ENCODE measurements around the gene PDXP.
"Not testable (repeated sequence)": the region's sequence is repeated elsewhere in the genome, so short reads cannot be mapped to it uniquely, and the experiment has no call there.

Gene PDXP, protein sequence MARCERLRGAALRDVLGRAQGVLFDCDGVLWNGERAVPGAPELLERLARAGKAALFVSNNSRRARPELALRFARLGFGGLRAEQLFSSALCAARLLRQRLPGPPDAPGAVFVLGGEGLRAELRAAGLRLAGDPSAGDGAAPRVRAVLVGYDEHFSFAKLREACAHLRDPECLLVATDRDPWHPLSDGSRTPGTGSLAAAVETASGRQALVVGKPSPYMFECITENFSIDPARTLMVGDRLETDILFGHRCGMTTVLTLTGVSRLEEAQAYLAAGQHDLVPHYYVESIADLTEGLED

DNA sequence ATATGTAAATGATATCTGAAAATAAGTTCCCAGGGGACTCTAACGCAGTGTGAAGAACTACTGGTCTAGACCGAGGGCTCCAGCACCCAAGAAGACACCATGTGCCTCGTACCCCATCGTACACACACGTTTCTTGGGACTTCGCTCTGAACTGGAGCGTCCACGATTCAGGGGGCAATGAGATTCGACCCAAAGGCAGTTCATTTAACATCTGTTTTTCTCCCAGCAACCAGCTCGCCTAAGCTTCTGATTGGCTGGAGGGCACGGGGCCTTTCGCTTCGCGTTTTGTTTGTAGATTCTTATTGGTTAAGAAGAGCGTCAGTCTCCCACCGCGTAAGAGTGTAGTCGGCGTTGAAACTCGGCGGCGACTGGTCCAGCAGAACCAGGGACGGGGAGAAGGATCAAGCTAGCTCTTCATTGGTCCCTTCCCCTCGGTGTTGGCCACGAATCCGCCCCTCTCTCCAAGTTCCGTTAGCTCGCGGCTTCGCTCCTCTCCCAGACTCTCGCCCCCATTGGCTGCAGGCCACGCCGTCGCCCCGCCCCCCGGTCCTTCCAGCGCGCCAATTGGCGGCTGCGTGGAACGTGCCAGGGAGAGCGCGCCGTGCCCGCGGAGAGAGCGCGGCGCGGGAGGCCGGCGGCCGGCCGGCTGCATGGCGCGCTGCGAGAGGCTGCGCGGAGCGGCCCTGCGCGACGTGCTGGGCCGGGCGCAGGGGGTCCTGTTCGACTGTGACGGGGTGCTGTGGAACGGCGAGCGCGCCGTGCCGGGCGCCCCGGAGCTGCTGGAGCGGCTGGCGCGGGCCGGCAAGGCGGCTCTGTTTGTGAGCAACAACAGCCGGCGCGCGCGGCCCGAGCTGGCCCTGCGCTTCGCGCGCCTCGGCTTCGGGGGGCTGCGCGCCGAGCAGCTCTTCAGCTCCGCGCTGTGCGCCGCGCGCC is at the start of gene PDXP:
TSS of gene PDXP (plus strand) at position 591 of the 933 bp plus-strand sequence. CDS start at position 651, 60 bp downstream.
- H3K4me1 ChIP-seq (ENCODE audit: control insufficient read depth in 1 of 2, insufficient read depth in 2 of 2, low read length in 2 of 2) = peaks cover 32 to 33% of the 10 kb centered on the region in 2 donors
- no peaks in the 10 kb centered on the region for H3K27me3 ChIP-seq (ENCODE audit: low read depth, low read length)
- no peaks in the 10 kb centered on the region for H3K9me3 ChIP-seq (ENCODE audit: control insufficient read depth in 1 of 2, low read length in 2 of 2)
- peak within 1 kb of the TSS; percentile 92 for H3K27ac ChIP-seq (ENCODE audit: low read length)
- H3K4me3 ChIP-seq (ENCODE audit: low read depth in 1 of 2, low read length in 2 of 2) = peak within 1 kb of the TSS; percentile 72 to 81
- H3K36me3 ChIP-seq (ENCODE audit: control insufficient read depth in 1 of 2, insufficient read depth in 2 of 2, low read length in 2 of 2) = no peaks in the 10 kb centered on the region

DNA sequence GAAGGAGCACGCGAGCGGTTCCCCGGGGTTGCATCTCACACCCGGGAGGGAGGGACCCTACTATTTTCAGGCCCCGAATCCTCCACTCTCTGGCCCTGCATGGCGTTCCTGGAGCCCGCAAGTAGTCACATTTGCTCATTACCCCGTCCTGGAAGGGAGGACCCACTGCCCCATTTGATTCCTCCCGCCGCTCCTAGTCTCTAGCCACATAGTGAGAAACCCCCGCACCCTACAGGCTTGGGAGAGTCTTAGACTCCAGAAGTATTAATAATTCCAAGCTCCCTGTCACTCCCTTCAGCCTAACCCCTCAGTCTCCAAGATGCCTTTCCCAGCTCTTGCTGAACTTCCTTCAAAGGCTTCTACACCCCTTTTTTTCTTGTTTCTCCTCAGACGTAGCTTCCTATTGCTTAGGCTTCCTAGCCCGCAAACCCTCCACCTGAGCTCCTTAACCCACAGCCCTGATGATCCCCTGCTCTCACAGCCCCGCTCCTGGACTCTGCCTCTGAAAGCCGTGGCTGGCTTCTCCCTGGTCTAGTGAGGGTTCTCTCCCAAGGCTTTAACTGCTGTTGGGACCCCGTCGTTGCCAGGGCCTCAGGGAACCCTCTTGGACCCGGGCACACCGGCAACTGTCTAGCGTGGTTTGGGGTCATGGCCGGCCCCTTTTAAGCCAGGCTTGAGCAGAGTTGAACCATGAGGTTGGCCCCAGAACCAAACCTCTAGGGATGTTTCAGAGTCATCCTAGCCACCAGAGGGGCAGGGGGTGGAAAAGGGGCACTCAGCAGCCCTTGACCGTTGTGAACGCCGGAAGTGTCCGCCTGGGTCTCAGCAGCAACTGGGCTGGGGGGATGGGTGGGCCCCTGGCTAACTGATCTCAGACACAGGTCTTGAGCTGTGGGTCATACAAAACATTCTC is 49.0 kb upstream of the PDXP start:
- Histone ChIP-seq H3K27me3 (ENCODE audit: low read depth, low read length) (no peaks in the 10 kb centered on the region), H3K4me3 (ENCODE audit: low read depth in 1 of 2, low read length in 2 of 2) (peak overlapping the region; percentile 88 to 90), H3K27ac (ENCODE audit: low read length) (peak overlapping the region; percentile 83), H3K9me3 (ENCODE audit: control insufficient read depth in 1 of 2, low read length in 2 of 2) (no peaks in the 10 kb centered on the region), H3K4me1 (ENCODE audit: control insufficient read depth in 1 of 2, insufficient read depth in 2 of 2, low read length in 2 of 2) (peaks cover 16 to 49% of the 10 kb centered on the region in 2 donors), H3K36me3 (ENCODE audit: control insufficient read depth in 1 of 2, insufficient read depth in 2 of 2, low read length in 2 of 2) (peaks cover 0 to 6% of the 10 kb centered on the region in 2 donors)

DNA sequence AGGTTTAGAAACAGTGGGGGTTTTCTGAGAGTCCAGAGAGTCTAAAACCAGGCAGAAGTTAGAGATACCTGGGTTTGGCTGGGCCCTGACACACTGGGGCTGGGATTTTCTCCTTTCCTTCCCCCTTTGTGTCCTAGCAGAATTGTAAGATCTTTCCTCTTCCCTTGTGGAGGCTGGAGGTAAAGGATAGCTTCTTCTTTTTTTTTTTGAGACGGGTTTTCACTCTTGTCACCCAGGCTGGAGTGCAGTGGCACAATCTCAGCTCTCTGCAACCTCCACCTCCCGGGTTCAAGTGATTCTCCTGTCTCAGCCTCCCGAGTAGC is 48.4 kb upstream of the PDXP start:
- H3K4me1 ChIP-seq (ENCODE audit: control insufficient read depth in 1 of 2, insufficient read depth in 2 of 2, low read length in 2 of 2) = peaks cover 16 to 49% of the 10 kb centered on the region in 2 donors
- H3K4me3 ChIP-seq (ENCODE audit: low read depth in 1 of 2, low read length in 2 of 2) = peak overlapping the region; percentile 88 to 90

DNA sequence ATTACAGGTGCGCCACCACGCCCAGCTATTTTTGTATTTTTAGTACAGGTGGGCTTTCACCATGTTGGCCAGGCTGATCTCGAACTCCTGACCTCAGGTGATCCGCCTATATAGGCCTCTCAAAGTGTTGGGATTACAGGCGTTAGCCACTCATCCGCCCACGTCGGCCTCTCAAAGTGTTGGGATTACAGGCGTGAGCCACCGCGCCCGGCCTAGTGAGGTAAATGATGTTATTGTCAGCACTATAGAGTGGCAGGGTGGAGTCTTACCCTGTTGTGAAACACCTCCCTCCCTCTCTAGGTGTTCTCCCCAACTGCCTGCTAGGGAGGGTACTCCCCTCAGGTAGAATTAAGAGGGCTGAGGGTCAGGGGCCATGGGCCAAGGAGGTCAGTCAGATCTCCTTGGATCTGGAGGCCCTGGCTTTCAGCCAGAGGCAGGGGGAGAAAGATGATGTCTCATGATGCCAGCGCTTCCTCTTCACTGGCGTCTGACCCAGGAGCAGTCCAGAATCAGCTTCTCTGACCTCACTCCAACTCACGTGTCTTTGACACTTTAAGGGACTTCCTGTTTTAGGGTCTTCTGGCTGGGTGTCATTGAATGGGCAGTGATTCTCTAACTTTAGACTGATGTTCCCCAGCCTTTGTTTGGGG is 47.9 kb upstream of the PDXP start:
- Histone ChIP-seq H3K36me3 (ENCODE audit: control insufficient read depth in 1 of 2, insufficient read depth in 2 of 2, low read length in 2 of 2) (peaks cover 0 to 10% of the 10 kb centered on the region in 2 donors), H3K27ac (ENCODE audit: low read length) (peak overlapping the region; percentile 20), H3K27me3 (ENCODE audit: low read depth, low read length) (no peaks in the 10 kb centered on the region), H3K9me3 (ENCODE audit: control insufficient read depth in 1 of 2, low read length in 2 of 2) (no peaks in the 10 kb centered on the region), H3K4me3 (ENCODE audit: low read depth in 1 of 2, low read length in 2 of 2) (peak overlapping the region in 1 of 2 donors; percentile 90), H3K4me1 (ENCODE audit: control insufficient read depth in 1 of 2, insufficient read depth in 2 of 2, low read length in 2 of 2) (peaks cover 16 to 49% of the 10 kb centered on the region in 2 donors)

More for the DNA sequence above, 48.4 kb upstream of the PDXP start:
- peaks cover 0 to 10% of the 10 kb centered on the region in 2 donors for H3K36me3 ChIP-seq (ENCODE audit: control insufficient read depth in 1 of 2, insufficient read depth in 2 of 2, low read length in 2 of 2)
- not testable (repeated sequence) for H3K9me3 ChIP-seq (ENCODE audit: control insufficient read depth in 1 of 2, low read length in 2 of 2); H3K27ac ChIP-seq (ENCODE audit: low read length); H3K27me3 ChIP-seq (ENCODE audit: low read depth, low read length)

DNA sequence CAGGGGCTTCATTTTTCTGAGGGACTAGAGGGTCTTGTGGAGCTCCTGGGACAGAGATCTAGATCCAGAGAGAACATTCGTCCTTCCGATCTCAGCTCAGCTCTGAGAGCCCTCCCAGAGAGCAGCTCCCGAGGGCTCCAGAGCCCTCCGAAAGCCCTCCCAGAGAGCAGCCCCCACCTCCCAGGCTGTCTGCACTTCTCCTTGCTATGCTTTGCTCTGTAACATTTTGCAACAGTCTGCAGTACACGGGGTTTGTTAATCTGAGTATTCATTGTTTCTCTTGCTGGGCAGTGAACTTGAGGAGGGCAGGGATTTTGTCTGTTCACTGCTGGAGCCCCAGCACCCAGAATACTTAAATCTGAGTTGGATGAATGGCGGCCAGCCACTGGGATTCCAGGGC is 47.3 kb upstream of the PDXP start:
- Histone ChIP-seq H3K4me3 (ENCODE audit: low read depth in 1 of 2, low read length in 2 of 2) (no peak overlapping the region), H3K4me1 (ENCODE audit: control insufficient read depth in 1 of 2, insufficient read depth in 2 of 2, low read length in 2 of 2) (peaks cover 16 to 49% of the 10 kb centered on the region in 2 donors), H3K27me3 (ENCODE audit: low read depth, low read length) (no peaks in the 10 kb centered on the region), H3K36me3 (ENCODE audit: control insufficient read depth in 1 of 2, insufficient read depth in 2 of 2, low read length in 2 of 2) (peaks cover 3 to 13% of the 10 kb centered on the region in 2 donors), H3K27ac (ENCODE audit: low read length) (peak overlapping the region; percentile 20), H3K9me3 (ENCODE audit: control insufficient read depth in 1 of 2, low read length in 2 of 2) (no peaks in the 10 kb centered on the region)

DNA sequence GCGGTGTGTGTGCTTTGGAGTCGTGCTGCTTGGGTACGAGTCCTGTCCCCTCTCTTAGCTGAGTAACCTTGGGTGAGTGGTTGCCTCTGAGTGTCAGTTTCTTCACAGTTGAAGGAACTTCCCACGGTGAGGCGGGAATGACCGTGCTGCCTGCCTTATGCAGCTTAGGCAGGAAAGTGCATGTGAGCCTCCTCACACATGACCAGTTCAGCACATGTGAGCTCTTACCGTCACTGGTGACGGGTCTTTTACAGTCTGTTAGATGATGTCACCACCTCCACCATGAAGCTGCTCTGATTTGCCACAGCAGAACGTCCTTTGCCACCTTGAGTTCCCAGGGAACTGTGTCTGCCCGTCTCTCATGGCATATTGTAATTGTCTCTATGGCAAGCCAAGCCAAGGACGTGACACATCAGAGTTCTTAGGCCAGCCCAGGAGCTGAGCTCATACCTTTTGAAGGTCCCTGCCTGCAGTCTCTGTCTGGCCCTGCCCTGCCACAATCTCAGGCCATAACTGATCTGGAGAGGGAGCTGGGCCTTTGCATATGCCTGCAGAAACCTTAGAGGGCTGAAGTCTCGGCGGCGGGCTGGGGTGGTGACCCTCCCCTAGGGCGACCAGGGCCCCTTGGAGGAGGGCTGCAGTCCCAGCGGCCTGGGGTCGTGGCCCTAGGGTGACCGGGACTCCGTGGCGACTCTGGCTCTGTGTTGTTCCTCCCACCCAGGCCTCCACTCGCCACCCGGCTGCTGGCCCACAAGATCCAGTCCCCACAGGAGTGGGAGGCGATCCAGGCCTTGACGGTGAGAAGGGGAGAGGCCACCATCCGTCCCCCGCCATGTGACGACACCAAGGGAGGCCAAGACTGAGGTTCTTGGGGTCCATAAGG is 42.1 kb upstream of the PDXP start:
- Histone ChIP-seq H3K4me3 (ENCODE audit: low read depth in 1 of 2, low read length in 2 of 2) (no peak overlapping the region), H3K27ac (ENCODE audit: low read length) (no peak overlapping the region), H3K4me1 (ENCODE audit: control insufficient read depth in 1 of 2, insufficient read depth in 2 of 2, low read length in 2 of 2) (peaks cover 0 to 14% of the 10 kb centered on the region in 2 donors), H3K36me3 (ENCODE audit: control insufficient read depth in 1 of 2, insufficient read depth in 2 of 2, low read length in 2 of 2) (peaks cover 24 to 59% of the 10 kb centered on the region in 2 donors), H3K9me3 (ENCODE audit: control insufficient read depth in 1 of 2, low read length in 2 of 2) (no peaks in the 10 kb centered on the region), H3K27me3 (ENCODE audit: low read depth, low read length) (no peaks in the 10 kb centered on the region)

DNA sequence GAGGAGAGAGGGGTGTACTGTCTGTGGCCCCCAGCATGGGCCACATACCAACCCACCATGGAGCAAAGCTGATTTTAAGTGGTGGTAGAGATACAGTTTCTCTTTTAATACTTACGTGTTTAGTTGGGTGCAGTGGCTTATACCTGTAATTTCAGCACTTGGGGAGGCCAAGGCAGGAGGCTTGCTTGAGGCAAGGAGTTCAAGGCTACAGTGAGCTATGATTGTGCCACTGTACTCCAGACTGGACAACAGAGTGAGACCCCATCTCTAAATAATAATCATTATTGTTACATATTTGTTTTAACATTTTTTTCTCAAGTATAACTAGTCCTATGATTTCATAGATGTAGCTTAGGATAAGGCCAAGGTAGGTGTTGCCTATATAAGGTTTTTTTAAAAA is 41.1 kb upstream of the PDXP start:
- no peak overlapping the region for H3K27ac ChIP-seq (ENCODE audit: low read length)
- H3K27me3 ChIP-seq (ENCODE audit: low read depth, low read length) = no peaks in the 10 kb centered on the region
- peaks cover 24 to 62% of the 10 kb centered on the region in 2 donors for H3K36me3 ChIP-seq (ENCODE audit: control insufficient read depth in 1 of 2, insufficient read depth in 2 of 2, low read length in 2 of 2)
- H3K4me3 ChIP-seq (ENCODE audit: low read depth in 1 of 2, low read length in 2 of 2) = no peak overlapping the region
- no peaks in the 10 kb centered on the region for H3K9me3 ChIP-seq (ENCODE audit: control insufficient read depth in 1 of 2, low read length in 2 of 2)
- H3K4me1 ChIP-seq (ENCODE audit: control insufficient read depth in 1 of 2, insufficient read depth in 2 of 2, low read length in 2 of 2) = peaks cover 0 to 9% of the 10 kb centered on the region in 2 donors

DNA sequence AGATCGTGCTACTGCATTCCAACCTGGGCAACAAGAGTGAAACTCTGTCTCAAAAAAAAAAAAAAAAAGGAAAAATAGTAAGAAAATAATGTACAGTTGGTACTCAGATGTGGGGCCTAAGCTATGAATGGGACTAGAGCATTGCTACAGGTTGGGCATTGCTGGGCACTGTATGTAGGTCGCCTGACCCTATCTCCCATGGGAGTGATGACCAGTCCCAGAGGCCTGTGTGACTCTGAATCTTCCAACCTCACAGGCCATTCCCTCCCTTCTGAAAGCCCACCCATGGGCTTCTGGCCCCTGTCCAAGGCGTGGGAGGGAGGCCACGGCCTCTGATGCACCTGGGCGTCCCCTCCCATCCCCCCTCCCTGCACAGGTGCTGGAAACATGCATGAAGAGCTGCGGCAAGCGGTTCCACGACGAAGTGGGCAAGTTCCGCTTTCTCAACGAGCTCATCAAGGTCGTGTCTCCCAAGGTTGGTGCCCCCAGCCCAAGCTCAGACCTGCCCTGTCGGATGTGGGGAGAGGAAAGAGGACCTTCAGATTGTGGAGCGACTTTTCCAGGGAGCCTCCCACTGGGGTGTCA is 40.4 kb upstream of the PDXP start:
- peaks cover 24 to 69% of the 10 kb centered on the region in 2 donors for H3K36me3 ChIP-seq (ENCODE audit: control insufficient read depth in 1 of 2, insufficient read depth in 2 of 2, low read length in 2 of 2)
- peaks cover 0 to 10% of the 10 kb centered on the region in 2 donors for H3K4me1 ChIP-seq (ENCODE audit: control insufficient read depth in 1 of 2, insufficient read depth in 2 of 2, low read length in 2 of 2)
- no peaks in the 10 kb centered on the region for H3K9me3 ChIP-seq (ENCODE audit: control insufficient read depth in 1 of 2, low read length in 2 of 2)
- H3K4me3 ChIP-seq (ENCODE audit: low read depth in 1 of 2, low read length in 2 of 2) = no peak overlapping the region
- H3K27me3 ChIP-seq (ENCODE audit: low read depth, low read length) = no peaks in the 10 kb centered on the region
- no peak overlapping the region for H3K27ac ChIP-seq (ENCODE audit: low read length)

DNA sequence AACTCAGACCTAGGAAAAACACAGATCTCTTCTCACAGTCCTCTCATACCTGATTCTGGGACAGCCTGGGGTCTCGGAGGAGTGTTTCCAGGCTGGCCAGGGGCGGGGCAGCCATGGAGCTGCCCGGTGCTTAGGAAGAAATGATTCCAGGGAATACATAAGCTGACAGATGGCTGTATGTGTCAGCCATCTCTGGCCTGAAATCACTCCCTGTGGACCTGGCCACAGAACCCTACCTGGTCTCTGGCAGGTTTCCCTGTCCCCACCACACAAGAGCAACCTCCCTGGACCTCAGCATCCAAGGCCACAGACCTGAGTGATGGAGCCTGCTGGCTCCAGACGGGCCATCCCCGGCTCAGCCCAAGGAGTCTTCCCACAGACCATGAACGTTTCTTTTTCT is 39.8 kb upstream of the PDXP start:
- H3K27ac ChIP-seq (ENCODE audit: low read length) = no peak overlapping the region
- H3K4me3 ChIP-seq (ENCODE audit: low read depth in 1 of 2, low read length in 2 of 2) = no peak overlapping the region
- H3K27me3 ChIP-seq (ENCODE audit: low read depth, low read length) = no peaks in the 10 kb centered on the region
- H3K36me3 ChIP-seq (ENCODE audit: control insufficient read depth in 1 of 2, insufficient read depth in 2 of 2, low read length in 2 of 2) = peaks cover 24 to 72% of the 10 kb centered on the region in 2 donors
- H3K9me3 ChIP-seq (ENCODE audit: control insufficient read depth in 1 of 2, low read length in 2 of 2) = no peaks in the 10 kb centered on the region
- H3K4me1 ChIP-seq (ENCODE audit: control insufficient read depth in 1 of 2, insufficient read depth in 2 of 2, low read length in 2 of 2) = peaks cover under 1 to 13% of the 10 kb centered on the region in 2 donors
